ENCODE data around the gene TBX1.

TBX1 gene

DNA sequence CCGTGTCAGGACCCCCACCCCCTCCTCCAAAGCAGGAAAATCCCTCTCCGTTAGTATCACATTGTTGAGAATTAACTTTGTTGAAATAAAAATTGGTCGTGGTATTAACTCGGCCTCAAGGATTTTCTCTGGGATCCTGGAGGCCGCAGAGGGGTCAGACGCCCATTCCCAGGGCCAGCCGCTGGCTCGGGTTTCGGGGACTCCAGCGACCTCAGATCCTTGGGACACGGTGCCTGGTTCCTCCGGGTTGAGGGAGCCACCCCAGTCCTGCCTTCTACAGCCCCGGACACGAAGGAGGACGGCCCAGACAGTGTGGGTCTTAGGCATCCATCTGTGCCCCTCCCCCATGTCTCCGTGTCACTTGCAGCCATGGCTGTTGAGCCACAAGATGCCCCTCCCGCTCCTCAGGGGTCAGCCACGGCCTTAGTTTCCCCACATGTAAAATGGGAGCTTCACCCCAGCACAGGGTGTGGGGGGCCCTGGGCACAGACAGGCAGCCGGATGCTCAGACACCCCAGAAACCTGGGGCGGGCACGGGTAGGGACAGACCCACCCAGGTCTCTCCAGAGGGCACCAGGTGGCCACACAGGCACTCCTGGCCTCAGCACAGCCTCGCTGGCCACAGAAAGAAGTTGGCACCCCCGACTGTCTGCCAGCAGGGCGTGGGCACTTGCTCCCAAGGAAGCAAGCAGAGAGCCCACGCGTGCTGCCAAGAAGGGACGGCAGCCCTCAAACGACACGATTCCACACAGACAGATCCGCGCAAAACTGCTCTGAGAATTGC, 21.7 kb upstream of the TBX1 start:
- DNase-seq, result no peak

DNA sequence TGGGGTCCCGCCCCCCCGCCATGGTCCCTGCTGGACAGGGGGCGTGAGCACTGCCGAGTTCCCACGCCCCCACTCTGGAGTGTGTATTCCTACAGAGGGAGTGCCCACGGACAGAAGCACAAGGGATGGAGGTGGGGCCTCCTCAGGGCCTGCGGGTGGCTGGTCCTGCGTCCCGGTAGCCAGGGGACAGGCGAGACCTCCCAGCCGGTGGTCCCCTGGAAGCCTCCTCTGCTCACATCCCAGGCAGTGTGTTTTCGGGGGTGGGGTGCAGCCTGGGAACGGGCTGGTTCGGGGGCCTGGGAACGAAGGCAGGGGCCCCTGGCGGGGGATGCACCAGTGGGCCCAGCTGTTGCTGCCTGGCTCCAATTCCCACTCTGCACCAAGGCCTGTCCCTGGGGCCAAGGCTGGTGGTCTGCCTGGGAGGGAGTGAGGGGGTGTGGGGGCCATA, 21.1 kb upstream of the TBX1 start:
- no peak for DNase-seq

DNA sequence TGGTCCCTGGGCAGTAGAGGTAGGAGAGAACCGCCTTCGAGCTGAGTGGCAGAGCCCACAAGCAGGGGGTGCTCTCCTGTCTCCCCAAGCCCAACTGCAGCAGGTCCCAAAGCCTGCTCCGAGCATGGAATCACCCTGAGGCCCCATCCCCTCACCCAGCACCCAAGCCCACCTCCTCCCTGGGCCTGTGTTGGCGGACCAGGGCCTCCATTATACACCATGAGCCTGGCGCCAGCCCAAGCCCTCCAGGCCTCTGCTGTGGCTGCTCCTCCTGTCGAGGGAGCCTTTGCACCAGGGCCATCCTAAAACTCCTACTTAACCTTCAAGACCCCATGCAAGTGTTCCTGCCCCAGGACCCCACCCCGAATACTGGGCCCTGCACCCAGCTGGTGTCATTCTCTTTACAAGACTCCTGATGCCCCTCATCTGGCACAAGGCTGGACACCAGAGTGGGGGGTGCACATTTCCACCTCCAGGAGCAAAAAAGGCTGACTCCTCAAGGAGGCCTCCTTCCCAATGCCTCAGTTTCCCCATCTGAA, 20.6 kb upstream of the TBX1 start:
- DNase-seq, result no peak

DNA sequence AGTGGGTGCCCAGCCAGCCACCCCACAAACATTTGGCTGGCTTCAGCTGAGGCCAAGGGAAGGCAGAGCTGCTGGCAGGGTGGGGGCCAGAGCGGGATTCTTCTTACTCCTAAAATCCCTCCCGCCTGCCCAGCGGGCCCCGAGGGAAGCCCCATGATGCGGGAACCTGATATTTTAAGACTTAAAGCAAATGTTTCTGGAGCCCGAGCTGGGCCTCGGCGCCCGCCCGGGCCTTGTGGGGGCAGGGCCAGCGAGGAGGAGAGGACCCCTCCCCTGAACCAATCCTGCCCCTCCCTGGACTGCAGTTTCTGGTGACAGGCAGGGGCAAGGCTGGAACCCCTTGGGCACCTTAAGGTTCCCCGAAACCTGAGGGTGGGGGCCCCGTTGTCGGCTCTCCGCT, 20.0 kb upstream of the TBX1 start:
- DNase-seq, result no peak

DNA sequence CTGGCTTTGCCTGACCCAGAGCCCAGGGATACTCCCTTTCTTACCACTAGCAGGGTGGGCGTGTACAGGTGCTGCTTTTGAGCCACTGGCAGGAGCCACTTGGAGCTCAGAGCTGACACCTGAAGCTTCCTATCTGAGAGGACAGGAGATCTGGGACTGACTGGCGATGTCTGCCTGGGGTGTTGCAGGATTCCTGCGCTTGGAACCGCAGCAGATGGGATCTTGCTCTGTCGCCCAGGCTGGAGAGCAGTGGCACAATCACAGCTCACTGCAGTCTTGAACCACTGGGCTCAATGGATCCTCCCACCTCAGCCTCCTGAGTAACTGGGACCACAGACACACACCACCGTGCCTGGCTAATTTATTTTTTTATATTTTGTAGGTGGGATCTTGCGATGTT, 19.5 kb upstream of the TBX1 start:
- no peak for DNase-seq

DNA sequence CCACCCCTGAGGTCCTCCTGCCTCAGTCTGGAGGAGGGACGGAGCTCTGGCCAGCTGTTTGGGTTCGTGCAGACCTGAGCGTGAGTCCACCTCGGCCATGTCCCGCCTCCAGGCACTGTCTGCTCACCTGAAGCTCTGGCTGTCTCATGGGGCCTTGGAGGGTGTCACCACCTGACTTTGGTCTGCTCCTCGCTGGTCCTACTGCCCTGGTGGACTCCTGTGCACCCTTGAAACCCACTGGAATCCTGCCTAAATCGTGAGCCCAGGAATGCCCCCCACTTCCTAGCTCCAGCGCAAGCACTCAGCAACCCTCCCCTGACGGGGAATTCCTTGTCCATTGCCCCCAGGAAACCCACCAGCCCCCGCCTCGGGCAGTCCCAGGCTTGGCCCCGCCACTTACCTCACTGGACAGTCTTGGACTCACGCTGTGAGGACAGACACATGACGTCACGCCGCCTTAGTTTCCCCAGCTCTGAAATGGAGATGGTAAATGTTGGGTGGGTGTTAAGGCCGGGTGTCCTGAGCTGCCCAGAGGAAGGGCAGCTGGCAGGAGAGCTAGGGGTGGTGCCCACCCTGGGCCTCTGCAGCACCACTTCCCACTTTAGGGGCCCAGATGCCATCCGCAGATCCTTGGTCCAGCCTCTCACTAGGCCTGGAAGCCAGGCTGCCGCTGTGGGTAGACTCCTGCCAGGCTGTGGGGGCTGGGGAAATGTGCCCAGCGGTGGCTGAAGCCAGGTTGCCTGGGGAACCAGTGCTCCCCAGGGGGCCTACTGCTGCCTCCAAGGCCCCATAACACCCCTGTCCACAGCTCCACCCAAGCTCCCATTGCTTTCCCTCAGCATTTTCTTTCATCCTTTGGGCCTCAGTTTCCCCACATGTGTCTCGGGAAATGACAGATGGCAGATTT, 18.2 kb upstream of the TBX1 start:
- no peak for DNase-seq

DNA sequence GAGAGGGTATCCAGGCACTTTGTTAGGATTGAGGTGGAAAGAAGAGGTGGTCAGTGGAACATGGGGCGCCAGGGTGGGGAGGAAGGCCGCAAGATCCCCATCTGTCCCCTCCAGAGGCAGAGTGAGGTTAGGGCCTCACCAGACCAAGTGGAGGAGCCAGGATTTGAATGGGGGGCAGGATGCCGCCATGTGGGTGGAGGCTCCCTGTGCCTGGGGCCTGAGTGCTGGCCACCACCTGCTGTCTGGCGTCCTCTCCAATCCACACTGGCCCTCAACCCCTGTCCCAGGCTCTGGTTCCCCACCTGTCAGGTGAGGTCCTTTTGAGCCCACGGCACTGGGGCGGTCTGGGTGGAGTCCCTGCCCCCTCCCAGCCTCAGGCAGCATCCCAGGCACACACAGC, 17.5 kb upstream of the TBX1 start:
- DNase-seq, result no peak

DNA sequence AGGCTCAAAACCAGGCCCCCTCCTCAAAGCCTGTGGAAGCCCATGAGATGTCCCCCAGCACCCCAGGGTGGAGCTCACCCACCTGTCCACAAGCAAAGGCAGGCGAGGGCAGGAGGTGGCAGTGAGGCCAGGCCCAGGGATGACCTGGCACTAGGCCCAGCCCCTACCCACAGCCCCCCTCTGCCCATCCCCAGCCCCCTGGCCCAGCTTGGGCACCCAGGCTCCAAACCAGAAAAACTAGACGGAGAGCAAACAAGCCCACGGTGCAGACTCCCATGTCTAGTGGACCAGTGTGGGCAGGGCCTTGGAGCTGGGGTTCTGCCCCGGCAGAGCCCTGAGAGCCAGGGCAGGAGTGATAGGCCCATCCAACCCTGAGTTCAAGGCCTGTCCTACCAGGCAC, 16.9 kb upstream of the TBX1 start:
- no peak for DNase-seq

DNA sequence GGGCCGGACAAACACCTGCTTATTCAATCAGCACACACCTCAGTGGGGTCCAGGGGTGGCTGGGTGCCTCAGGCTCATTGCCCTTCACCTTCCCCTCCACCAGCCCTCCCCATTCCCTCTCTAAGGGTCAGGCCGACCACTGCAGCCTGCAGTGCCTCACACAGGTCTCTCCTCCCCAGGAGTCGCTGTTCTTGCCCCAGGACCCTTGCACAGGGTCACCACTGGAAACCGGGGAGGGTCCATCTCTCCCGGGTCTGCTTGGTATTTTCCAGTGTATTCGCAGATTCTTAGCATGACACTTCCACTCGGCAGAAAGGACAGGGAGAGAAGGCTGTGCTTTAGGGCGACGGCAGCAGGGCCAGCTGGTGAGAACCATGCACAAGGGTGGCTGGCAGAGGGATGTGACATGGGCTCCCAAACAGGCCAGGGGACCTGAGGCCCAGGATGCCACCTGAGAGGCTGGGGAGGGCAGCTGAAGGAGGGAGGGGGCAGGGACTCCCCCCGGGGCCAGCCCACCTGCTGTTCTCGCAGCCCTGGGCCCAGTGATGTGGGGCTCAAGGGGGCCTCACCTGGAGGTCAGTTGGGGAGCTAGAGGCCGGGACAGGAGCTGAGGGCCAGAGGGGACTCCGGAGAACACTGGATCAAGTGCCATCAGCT, 16.1 kb upstream of the TBX1 start:
- no peak for DNase-seq

DNA sequence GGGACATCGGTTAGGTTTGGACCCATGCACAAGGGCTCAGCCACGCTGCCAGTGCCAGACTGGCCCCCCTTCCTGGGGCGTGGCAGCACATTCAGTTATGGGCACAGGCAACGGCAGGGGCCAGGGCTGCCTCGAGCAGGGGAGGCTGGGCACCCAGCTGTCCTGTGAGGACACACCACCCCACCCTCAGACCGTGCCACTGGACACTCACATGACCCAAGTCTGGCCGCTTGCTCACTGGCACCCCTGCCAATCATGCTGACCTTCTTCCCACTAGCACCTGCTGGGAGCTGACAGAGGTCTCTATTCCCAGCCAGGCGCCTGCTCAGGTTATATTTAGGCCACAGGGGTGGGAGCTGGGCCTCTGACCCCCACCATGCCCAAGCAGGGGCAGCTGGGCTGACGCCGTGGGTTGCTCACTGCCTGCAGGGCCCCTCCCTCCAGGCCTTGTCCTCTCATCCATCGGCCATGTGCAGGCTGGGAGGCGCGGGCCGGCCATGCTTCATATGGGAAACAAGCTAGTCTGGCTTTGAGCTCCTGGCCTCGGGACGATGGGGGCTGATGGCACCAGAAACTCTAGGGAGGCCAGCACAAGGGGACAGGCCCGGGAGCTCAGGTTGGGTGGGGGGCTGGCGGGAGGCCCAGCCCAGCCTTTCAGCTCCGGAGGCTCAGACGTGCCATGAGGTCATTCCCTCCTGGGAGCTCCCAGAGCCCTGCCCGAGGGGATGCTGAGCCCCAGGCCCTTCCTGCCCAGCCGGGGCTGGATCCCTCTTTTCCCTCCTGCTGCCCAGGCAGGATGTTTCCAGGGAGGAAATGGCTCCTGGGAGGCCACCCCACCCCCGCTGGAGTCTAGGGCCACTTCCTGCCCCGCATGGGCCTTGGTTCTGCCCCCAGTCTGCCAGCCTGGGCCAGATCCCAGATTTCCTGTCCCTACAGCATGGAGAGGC, 15.2 kb upstream of the TBX1 start:
- DNase-seq, result no peak

DNA sequence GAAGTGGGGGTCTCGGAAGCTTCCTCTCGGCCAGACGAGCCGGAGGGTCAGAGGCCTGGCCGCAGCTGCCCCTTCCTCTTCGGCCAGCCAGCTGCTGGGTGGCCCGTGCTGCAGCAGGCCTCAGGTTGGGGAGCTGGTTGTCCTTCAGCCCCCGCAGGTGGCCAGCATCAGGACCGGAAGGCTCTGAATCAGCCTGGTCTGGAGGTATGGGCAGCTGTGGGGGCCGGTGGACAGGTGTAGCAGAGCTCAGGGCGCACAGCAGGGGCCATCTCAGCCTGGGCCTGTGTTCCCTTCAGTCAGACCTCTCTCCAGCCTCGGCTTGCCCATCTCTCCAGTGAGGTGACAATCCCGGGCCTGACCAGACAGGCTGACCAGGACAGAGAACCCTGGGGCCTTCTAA, 13.9 kb upstream of the TBX1 start:
- DNase-seq, result no peak

DNA sequence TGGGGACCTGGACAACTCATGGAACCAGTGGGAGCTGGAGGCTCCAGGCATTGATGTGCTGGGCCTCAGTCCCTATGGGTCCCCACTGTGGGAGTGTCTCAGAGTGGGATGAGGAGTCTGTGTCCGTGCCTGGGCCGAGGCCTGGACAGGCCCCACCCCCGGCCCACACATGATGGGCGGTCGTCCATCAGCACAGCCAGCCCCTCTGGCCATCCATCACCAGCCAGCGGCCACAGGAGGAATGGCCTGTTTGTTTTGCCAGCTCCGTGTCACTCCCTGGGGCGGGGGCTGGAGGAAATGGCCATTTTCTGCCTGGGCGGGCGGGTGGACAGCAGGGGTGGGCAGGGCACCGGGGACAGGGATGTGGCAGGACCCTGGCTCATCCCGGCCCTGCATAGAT, 13.0 kb upstream of the TBX1 start:
- DNase-seq, result no peak

DNA sequence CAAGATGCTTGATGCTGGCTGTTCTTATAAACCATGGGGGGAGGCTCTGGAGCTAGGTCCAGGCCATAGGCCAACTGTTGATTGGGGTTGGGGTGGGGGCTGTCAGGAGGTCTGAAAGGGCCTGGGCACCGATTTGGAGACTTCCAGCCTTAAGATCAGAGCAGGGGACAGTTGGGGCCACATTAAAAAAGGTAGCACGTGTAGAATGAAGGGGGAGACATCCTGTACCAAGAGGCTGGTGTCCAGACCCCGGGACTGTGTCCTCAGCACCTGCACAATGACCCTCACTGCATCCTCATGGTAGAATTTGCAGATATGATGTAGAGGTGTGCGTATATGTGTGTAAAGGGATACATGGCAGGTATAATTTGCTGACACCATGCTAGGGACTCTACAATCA, 12.4 kb upstream of the TBX1 start:
- no peak for DNase-seq

DNA sequence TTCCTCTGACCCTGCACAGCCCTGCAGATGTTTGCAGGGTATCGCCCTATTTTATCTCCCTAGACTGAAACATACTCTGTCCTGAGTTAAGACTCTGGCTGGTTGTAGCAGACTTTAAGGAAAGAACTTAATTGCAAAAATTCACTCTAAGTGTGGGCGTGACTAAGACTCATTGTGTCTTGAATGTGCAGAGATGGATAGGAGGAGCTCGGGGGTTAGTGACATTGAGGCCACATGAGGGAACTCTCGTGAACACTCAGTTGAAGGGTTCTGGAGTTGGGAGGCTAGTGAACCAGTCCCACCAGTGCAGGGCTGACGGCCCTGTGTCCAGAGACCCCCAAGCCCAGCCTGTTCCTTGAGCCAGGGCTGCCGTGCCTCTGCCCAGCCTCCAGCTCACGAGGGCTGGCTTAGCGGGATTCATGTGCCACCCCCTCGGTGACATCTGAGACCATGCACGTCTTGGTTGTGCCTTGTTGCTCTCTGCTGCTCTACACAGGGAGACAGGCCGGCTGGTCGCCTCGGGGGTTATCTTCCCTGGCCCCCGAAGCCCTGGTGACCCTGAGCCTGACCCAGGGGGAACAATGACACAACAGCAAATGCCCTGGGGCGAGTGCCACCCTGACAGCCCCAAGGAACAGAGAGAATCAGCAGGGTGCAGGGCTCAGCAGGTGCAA, 11.4 kb upstream of the TBX1 start:
- no peak for DNase-seq

DNA sequence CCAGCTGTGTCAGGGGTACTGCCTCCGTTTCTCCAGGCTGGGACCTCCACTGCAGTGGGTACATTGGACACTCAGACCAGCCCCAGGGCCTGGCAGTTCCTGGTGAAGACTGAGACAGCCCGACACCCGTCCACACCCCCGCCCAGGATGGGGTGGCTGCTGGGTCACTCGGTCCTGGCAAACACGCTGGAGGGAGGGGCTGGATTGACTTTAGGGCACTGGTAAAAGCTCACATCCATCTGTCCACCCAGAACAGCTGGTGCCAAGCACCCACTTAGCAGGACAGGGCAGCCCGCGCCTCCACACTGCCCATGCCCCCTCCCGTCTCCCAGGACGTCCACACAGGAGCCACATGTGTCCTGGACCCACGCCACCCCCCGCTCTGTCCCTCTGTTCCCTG, 10.7 kb upstream of the TBX1 start:
- DNase-seq, result no peak

DNA sequence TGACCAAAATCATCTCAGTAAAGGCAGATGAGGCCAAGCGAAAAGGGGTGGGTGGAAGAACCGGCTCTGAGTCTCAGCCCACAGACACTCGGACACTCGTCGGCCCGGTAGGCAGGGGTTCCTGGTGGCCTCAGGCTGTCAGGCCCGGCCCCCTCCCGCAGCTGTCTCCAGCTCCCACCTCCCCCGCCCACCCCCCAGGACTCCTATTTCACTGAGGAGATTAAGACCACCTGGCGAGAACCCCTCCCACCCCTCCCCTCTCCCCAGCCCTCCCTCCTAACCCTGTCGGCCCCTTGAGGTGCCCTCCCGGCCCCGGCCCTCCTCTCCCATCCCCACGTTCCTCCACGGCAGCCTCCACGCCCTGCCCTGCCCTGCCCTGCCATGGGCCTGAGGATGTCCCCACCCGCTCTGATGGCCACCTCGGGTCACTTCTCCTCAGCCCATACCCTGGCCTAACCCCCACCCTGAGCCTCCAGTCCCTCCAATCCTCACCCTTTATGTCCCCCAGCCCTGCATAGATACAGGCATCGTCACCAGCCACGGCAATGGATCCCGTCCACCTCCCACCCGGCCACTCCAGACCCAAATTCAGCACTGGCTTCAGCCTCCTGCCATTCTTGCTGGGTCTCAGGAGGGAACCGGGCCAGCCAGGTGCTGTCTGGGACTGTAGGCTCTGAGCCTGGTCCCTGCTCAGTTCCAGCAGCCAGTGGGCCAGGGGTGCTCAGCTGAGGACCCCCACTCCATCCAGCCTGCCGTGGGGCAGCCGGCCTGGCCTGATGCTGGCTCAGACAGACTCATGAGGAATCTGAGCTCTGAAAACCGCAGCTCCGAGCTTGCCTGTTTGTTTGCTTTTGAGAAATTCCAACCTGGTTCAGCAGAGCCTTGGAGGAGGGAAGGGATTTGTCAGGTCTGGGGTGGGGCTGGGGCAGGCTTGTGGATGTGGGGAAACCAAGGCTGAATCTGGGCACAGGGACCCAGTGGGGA, 9.8 kb upstream of the TBX1 start:
- DNase-seq, result no peak

DNA sequence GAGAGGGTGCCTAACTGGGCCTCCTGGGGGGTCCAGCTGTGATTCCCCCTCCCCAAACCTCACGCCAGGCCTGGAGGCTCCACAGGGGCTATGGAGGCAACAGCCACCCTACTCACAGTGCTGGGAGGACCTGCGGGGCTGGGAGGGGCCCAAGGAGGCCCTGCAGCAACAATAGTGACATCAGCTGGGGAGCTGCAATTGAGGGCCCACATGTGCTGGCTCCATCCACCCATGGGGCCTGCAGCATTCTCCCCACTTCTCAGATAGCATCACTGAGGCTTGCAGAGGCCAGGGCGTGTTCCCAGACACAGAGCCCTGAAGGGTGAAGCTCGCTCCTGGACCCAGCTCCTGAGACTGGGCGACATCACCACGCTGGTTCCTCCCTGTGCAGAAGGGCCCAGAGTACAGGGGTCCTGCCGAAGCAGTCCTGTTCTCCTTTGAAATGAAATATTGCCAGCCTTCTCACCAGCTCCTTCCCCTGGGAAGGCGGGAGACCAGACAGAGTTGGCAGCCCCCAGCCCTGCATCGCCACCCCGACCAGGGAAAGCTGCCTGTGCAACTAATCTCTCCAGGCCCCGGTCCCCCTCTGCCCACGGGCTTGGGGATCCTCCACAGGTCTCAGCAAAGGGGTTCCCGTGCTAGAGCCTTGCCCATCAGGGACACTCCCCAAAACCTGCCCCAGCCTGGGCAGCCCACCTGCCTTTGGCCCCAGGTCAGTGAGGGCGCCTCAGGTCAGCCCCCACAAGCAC, 8.9 kb upstream of the TBX1 start:
- DNase-seq, result no peak

DNA sequence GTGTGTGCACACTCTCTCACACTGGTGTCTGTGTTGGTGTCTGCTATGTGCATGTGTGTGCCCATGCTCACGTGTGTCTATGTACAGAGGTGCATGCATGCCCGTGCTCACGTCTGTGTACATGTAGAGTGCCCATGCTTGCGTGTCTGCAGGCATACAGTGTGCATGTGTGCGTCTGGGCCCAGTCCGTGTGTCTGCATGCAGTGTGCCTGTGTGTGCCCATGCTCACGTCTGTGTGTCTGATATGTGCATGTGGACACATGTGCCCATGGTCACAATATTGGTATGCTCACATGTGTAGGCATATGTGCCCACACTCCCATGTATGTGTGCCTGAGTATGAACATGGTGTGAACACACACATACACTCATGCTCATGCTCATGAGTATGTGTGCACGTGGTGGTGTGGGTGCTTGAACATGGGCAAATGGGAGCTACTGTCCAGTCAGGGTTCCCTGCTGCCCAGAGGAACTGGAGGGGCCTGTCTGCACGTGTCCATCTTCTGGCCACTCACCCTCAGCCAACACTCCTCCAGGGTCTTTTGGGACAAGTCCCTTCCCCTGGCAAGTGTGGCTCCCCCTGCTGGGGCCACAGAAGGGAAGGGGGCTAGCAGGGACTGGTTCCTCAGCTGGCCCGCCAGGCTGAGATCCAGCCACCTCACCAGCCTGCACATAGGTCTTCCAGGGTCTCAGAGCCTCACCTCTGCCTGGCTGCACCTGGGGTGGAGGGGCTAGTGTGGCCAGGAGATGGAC, 7.3 kb upstream of the TBX1 start:
- no peak for DNase-seq

Measured in stimulated activated naive CD4-positive, alpha-beta T cell (primary cell).